GM23338 (cell line): ENCODE data around the gene SLC12A7. TPM values are rescaled to one million over a fixed set of nuclear protein-coding genes. Genes with fewer than 3 reads are reported as not detected.

Source experiments
- ATAC-seq: fragments of 200-7000 bp; cut with Tn5 transposase; 3 replicates; pipeline ENCODE4 v1.9.1; 2020
- DNase-seq: peaks from one replicate; pipeline ENCODE4 v3.0.0-alpha.2; 2015; ENCODE audit warnings: low spot score
- H2AFZ ChIP-seq: fragments of 200-600 bp; sonication (generic); 2 replicates; pipeline ENCODE4 v1.8.0; 2016; ENCODE audit warnings: antibody characterized with exemption, mild to moderate bottlenecking, moderate library complexity
- H3F3A ChIP-seq: fragments of 200-600 bp; sonication (generic); replicated peaks from 2 replicates; pipeline ENCODE4 v1.8.0; 2017; ENCODE audit warnings: antibody characterized with exemption, mixed run types, low read depth
- H3K27ac ChIP-seq: fragments of 200-600 bp; sonication (generic); 2 replicates; pipeline ENCODE4 v1.6.1; 2016; ENCODE audit warnings: low read depth
- H3K27me3 ChIP-seq: fragments of 200-600 bp; sonication (generic); 2 replicates; pipeline ENCODE4 v1.8.0; 2016; ENCODE audit warnings: mild to moderate bottlenecking, mixed run types, moderate library complexity; ENCODE audit not compliant: insufficient read depth
- H3K36me3 ChIP-seq: fragments of 200-600 bp; sonication (generic); 2 replicates; pipeline ENCODE4 v1.8.0; 2016; ENCODE audit warnings: mild to moderate bottlenecking; ENCODE audit not compliant: insufficient read depth
- H3K4me1 ChIP-seq: fragments of 200-600 bp; sonication (generic); 2 replicates; pipeline ENCODE4 v1.8.0; 2016; ENCODE audit warnings: mild to moderate bottlenecking, moderate library complexity; ENCODE audit not compliant: insufficient read depth
- H3K4me2 ChIP-seq: fragments of 200-600 bp; sonication (generic); 2 replicates; pipeline ENCODE4 v1.7.1; 2017; ENCODE audit warnings: mixed run types
- H3K4me3 ChIP-seq: fragments of 200-600 bp; sonication (generic); 2 replicates; pipeline ENCODE4 v1.6.1; 2016; ENCODE audit warnings: mixed run types
- H3K79me2 ChIP-seq: fragments of 200-600 bp; sonication (generic); replicated peaks from 2 replicates; pipeline ENCODE4 v1.8.0; 2017; ENCODE audit warnings: mild to moderate bottlenecking; ENCODE audit not compliant: insufficient read depth
- H3K9me2 ChIP-seq: fragments of 200-600 bp; sonication (generic); 2 replicates; pipeline ENCODE4 v1.8.0; 2017; ENCODE audit not compliant: insufficient read depth
- H4K20me1 ChIP-seq: fragments of 200-600 bp; sonication (generic); replicated peaks from 2 replicates; pipeline ENCODE4 v1.8.0; 2017; ENCODE audit warnings: mild to moderate bottlenecking; ENCODE audit not compliant: insufficient read depth
- H3K27ac Mint-ChIP-seq: 2 replicates; pipeline ENCODE4 v1.8.0; 2020; ENCODE audit warnings: inconsistent platforms, mild to moderate bottlenecking, moderate library complexity, mixed read lengths
- H3K27me3 Mint-ChIP-seq: 3 replicates; pipeline ENCODE4 v1.8.0; 2022; ENCODE audit warnings: low read depth, mild to moderate bottlenecking, moderate library complexity, mixed read lengths, inconsistent platforms; ENCODE audit not compliant: insufficient read depth, poor library complexity
- H3K36me3 Mint-ChIP-seq: 3 replicates; pipeline ENCODE4 v1.8.0; 2021; ENCODE audit warnings: low read depth, mild to moderate bottlenecking, inconsistent platforms, moderate library complexity, mixed read lengths
- H3K4me1 Mint-ChIP-seq: 3 replicates; pipeline ENCODE4 v1.8.0; 2020; ENCODE audit warnings: mild to moderate bottlenecking, inconsistent platforms, mixed read lengths
- H3K4me3 Mint-ChIP-seq: 3 replicates; pipeline ENCODE4 v1.8.0; 2021; ENCODE audit warnings: moderate library complexity, mild to moderate bottlenecking, inconsistent platforms, mixed read lengths
- H3K9me3 Mint-ChIP-seq: 3 replicates; pipeline ENCODE4 v1.8.0; 2020; ENCODE audit warnings: moderate library complexity, mild to moderate bottlenecking, inconsistent platforms, mixed read lengths
- CREB1 ChIP-seq: fragments of 250-450 bp; sonication (Bioruptor Pico); IDR thresholded peaks from 2 replicates; pipeline ENCODE4 v1.5.0; 2020; ENCODE audit warnings: low read depth, mild to moderate bottlenecking, moderate library complexity
- EZH2 ChIP-seq: fragments of 200-600 bp; sonication (generic); IDR thresholded peaks from one replicate; pipeline ENCODE4 v1.8.0; 2017; ENCODE audit warnings: antibody characterized with exemption, mild to moderate bottlenecking, low read depth; ENCODE audit not compliant: unreplicated experiment
- EZH2phosphoT487 ChIP-seq: fragments of 200-600 bp; sonication (generic); IDR thresholded peaks from one replicate; pipeline ENCODE4 v1.8.1; 2018; ENCODE audit warnings: antibody characterized with exemption; ENCODE audit not compliant: unreplicated experiment
- JUNB ChIP-seq: IDR thresholded peaks from one replicate; pipeline ENCODE4 v1.6.1; 2016; ENCODE audit warnings: antibody characterized with exemption; ENCODE audit not compliant: unreplicated experiment
- NANOG ChIP-seq: IDR thresholded peaks from 2 replicates; pipeline ENCODE4 v1.6.1; 2016; ENCODE audit warnings: antibody characterized with exemption, borderline replicate concordance
- POLR2AphosphoS5 ChIP-seq: IDR thresholded peaks from 2 replicates; pipeline ENCODE4 v1.6.1; 2016; ENCODE audit warnings: antibody characterized with exemption, low read depth
- STAT1 ChIP-seq: IDR thresholded peaks from one replicate; pipeline ENCODE4 v1.6.1; 2016; ENCODE audit warnings: antibody characterized with exemption; ENCODE audit not compliant: unreplicated experiment
- ZNF114 ChIP-seq: fragments of 250-450 bp; sonication (Bioruptor Pico); IDR thresholded peaks from 2 replicates; pipeline ENCODE4 v1.5.0; 2020; ENCODE audit warnings: mild to moderate bottlenecking, moderate library complexity
- ZNF331 ChIP-seq: fragments of 250-450 bp; sonication (Bioruptor Pico); IDR thresholded peaks from 2 replicates; pipeline ENCODE4 v1.5.0; 2020; ENCODE audit warnings: low read depth, mild to moderate bottlenecking, moderate library complexity
- polyA plus RNA-seq: library from polyadenylated mRNA; unstranded; fragments of >200 nt; fragmentation: Nextera tagmentation; extraction: Ambion mirVana; gene quantifications from 2 replicates; pipeline ENCODE4 v1.2.1, GENCODE V29; 2016
- total RNA-seq: library from RNA; depleted of rRNA; stranded (reverse); fragments of >200 nt; shearing (Covaris generic); gene quantifications from 2 replicates; pipeline ENCODE4 v1.2.3, GENCODE V29; 2014
- TF ChIP-seq, protein P1 (sequence below), 2 experiments: fragments of 200-600 bp in 1 of 2; sonication (generic) in 1 of 2; conservative IDR thresholded peaks; 2 replicates each; pipeline versions ENCODE4 v1.5.1 to v1.6.1; 2016 to 2017; ENCODE audit warnings: antibody characterized with exemption in 2 of 2, low read depth in 2 of 2, mild to moderate bottlenecking in 2 of 2, moderate library complexity in 1 of 2
- TF ChIP-seq, protein P2 (sequence below): IDR thresholded peaks from one replicate; pipeline ENCODE4 v1.6.1; 2018; ENCODE audit warnings: antibody characterized with exemption; ENCODE audit not compliant: unreplicated experiment
- TF ChIP-seq, protein P3 (sequence below): fragments of 250-450 bp; sonication (Bioruptor Pico); IDR thresholded peaks from 2 replicates; pipeline ENCODE4 v1.5.0; 2020; ENCODE audit warnings: mild to moderate bottlenecking, moderate library complexity
- TF ChIP-seq, protein P4 (sequence below): IDR thresholded peaks from 2 replicates; pipeline ENCODE4 v1.6.1; 2016; ENCODE audit warnings: antibody characterized with exemption

The SLC12A7 gene
- total and polyA plus RNA-seq, 2 experiments from 2014 or later = 7.4 to 32.2 TPM

DNA sequence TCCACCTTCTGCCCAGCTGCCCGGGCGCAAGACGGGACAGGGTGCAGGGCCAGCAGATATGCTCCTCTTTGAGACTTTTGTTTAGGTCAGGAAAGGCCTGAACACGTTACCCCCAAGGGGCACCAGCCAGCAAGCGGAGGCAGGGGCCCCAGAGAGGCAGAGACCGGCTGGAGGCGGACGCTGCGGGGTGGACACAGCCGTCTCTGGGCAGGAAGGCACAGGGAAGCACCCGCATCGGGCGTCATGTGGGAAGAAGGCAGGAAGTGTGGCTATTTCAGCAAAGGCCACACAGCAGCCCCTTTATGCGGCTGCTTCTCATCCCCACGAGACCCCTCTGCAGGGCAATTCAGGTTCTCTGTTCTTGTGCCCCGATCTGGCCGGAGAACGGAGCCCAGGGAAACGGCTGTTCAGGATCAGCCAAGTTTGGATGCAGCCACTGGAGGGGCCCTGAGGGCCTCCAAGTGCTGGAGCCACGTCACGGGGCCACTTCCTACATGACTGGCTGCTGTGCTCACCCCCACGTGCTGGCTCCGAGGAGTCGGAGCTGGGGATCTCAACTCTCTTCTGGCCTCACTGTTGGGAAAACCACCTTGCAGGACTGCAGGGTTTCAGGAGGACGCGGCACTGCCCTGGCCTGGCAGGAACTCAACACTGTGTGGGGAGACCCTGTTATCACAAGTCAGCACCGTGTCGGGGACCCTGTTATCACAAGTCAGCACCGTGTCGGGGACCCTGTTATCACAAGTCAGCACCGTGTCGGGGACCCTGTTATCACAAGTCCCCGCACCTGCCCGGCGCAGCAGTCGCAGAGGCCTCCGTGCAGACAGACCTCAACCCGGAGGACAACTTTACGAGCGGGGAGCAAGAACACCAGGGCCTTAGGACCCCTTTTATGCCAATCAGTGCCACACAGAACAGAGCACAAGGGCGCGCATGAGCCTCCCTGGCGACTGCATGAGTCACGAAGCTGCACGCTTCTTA is 44.4 kb downstream of the SLC12A7 start:
- H3K27ac Mint-ChIP-seq = peak overlapping the region; percentile 32; the same call in 1 of the 2 replicates
- peaks cover 5% of the 10 kb centered on the region for H3K27me3 Mint-ChIP-seq
- no peaks in the 10 kb centered on the region for H3K4me1 ChIP-seq
- H2AFZ ChIP-seq = no peak overlapping the region
- H3K79me2 ChIP-seq = 0 out of 2 replicates have a peak, but pooled peaks cover 3% of the 10 kb centered on the region
- H3K4me1 Mint-ChIP-seq = no peaks in the 10 kb centered on the region
- H3K4me3 Mint-ChIP-seq = no peak overlapping the region
- DNase-seq = no peak
- no peak overlapping the region for H3K27ac ChIP-seq
- no peak overlapping the region for H3K4me3 ChIP-seq
- no peaks in the 10 kb centered on the region for H3F3A ChIP-seq
- TF ChIP-seq, protein P1, sequence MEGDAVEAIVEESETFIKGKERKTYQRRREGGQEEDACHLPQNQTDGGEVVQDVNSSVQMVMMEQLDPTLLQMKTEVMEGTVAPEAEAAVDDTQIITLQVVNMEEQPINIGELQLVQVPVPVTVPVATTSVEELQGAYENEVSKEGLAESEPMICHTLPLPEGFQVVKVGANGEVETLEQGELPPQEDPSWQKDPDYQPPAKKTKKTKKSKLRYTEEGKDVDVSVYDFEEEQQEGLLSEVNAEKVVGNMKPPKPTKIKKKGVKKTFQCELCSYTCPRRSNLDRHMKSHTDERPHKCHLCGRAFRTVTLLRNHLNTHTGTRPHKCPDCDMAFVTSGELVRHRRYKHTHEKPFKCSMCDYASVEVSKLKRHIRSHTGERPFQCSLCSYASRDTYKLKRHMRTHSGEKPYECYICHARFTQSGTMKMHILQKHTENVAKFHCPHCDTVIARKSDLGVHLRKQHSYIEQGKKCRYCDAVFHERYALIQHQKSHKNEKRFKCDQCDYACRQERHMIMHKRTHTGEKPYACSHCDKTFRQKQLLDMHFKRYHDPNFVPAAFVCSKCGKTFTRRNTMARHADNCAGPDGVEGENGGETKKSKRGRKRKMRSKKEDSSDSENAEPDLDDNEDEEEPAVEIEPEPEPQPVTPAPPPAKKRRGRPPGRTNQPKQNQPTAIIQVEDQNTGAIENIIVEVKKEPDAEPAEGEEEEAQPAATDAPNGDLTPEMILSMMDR (conservative IDR thresholded peaks at IDR 0.05; ENCODE audit: low read depth in 2 of 2) = no peak
- TF ChIP-seq, protein P2, sequence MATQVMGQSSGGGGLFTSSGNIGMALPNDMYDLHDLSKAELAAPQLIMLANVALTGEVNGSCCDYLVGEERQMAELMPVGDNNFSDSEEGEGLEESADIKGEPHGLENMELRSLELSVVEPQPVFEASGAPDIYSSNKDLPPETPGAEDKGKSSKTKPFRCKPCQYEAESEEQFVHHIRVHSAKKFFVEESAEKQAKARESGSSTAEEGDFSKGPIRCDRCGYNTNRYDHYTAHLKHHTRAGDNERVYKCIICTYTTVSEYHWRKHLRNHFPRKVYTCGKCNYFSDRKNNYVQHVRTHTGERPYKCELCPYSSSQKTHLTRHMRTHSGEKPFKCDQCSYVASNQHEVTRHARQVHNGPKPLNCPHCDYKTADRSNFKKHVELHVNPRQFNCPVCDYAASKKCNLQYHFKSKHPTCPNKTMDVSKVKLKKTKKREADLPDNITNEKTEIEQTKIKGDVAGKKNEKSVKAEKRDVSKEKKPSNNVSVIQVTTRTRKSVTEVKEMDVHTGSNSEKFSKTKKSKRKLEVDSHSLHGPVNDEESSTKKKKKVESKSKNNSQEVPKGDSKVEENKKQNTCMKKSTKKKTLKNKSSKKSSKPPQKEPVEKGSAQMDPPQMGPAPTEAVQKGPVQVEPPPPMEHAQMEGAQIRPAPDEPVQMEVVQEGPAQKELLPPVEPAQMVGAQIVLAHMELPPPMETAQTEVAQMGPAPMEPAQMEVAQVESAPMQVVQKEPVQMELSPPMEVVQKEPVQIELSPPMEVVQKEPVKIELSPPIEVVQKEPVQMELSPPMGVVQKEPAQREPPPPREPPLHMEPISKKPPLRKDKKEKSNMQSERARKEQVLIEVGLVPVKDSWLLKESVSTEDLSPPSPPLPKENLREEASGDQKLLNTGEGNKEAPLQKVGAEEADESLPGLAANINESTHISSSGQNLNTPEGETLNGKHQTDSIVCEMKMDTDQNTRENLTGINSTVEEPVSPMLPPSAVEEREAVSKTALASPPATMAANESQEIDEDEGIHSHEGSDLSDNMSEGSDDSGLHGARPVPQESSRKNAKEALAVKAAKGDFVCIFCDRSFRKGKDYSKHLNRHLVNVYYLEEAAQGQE = no peak
- TF ChIP-seq ZNF114 = no peak
- no peak for TF ChIP-seq NANOG
- TF ChIP-seq STAT1 = no peak
- TF ChIP-seq CREB1 (CRISPR knock-in tag) = no peak
- TF ChIP-seq ZNF331 (CRISPR knock-in tag) = no peak
- no peak for TF ChIP-seq EZH2phosphoT487
- TF ChIP-seq POLR2AphosphoS5 = no peak
- TF ChIP-seq, protein P3, sequence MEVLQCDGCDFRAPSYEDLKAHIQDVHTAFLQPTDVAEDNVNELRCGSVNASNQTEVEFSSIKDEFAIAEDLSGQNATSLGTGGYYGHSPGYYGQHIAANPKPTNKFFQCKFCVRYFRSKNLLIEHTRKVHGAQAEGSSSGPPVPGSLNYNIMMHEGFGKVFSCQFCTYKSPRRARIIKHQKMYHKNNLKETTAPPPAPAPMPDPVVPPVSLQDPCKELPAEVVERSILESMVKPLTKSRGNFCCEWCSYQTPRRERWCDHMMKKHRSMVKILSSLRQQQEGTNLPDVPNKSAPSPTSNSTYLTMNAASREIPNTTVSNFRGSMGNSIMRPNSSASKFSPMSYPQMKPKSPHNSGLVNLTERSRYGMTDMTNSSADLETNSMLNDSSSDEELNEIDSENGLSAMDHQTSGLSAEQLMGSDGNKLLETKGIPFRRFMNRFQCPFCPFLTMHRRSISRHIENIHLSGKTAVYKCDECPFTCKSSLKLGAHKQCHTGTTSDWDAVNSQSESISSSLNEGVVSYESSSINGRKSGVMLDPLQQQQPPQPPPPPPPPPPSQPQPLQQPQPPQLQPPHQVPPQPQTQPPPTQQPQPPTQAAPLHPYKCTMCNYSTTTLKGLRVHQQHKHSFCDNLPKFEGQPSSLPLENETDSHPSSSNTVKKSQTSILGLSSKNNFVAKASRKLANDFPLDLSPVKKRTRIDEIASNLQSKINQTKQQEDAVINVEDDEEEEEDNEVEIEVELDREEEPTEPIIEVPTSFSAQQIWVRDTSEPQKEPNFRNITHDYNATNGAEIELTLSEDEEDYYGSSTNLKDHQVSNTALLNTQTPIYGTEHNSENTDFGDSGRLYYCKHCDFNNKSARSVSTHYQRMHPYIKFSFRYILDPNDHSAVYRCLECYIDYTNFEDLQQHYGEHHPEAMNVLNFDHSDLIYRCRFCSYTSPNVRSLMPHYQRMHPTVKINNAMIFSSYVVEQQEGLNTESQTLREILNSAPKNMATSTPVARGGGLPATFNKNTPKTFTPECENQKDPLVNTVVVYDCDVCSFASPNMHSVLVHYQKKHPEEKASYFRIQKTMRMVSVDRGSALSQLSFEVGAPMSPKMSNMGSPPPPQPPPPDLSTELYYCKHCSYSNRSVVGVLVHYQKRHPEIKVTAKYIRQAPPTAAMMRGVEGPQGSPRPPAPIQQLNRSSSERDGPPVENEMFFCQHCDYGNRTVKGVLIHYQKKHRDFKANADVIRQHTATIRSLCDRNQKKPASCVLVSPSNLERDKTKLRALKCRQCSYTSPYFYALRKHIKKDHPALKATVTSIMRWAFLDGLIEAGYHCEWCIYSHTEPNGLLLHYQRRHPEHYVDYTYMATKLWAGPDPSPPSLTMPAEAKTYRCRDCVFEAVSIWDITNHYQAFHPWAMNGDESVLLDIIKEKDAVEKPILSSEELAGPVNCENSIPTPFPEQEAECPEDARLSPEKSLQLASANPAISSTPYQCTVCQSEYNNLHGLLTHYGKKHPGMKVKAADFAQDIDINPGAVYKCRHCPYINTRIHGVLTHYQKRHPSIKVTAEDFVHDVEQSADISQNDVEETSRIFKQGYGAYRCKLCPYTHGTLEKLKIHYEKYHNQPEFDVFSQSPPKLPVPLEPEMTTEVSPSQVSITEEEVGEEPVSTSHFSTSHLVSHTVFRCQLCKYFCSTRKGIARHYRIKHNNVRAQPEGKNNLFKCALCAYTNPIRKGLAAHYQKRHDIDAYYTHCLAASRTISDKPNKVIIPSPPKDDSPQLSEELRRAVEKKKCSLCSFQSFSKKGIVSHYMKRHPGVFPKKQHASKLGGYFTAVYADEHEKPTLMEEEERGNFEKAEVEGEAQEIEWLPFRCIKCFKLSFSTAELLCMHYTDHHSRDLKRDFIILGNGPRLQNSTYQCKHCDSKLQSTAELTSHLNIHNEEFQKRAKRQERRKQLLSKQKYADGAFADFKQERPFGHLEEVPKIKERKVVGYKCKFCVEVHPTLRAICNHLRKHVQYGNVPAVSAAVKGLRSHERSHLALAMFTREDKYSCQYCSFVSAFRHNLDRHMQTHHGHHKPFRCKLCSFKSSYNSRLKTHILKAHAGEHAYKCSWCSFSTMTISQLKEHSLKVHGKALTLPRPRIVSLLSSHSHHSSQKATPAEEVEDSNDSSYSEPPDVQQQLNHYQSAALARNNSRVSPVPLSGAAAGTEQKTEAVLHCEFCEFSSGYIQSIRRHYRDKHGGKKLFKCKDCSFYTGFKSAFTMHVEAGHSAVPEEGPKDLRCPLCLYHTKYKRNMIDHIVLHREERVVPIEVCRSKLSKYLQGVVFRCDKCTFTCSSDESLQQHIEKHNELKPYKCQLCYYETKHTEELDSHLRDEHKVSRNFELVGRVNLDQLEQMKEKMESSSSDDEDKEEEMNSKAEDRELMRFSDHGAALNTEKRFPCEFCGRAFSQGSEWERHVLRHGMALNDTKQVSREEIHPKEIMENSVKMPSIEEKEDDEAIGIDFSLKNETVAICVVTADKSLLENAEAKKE (CRISPR knock-in tag) = no peak
- TF ChIP-seq, protein P4, sequence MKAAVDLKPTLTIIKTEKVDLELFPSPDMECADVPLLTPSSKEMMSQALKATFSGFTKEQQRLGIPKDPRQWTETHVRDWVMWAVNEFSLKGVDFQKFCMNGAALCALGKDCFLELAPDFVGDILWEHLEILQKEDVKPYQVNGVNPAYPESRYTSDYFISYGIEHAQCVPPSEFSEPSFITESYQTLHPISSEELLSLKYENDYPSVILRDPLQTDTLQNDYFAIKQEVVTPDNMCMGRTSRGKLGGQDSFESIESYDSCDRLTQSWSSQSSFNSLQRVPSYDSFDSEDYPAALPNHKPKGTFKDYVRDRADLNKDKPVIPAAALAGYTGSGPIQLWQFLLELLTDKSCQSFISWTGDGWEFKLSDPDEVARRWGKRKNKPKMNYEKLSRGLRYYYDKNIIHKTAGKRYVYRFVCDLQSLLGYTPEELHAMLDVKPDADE = no peak
- no peak for TF ChIP-seq EZH2
- no peak for TF ChIP-seq JUNB
- no peak overlapping the region for H3K4me2 ChIP-seq
- no peaks in the 10 kb centered on the region for H3K36me3 ChIP-seq
- peaks cover 21% of the 10 kb centered on the region for H3K36me3 Mint-ChIP-seq
- H4K20me1 ChIP-seq = no peaks in the 10 kb centered on the region
- no peaks in the 10 kb centered on the region for H3K9me3 Mint-ChIP-seq
- H3K27me3 ChIP-seq = no peaks in the 10 kb centered on the region
- no peaks in the 10 kb centered on the region for H3K9me2 ChIP-seq
- ATAC-seq = no peak
